Choroid plexus epithelial cell (primary cell): ENCODE data around the gene OR2J2.
"Not testable (repeated sequence)": the region's sequence is repeated elsewhere in the genome, so short reads cannot be mapped to it uniquely, and the experiment has no call there.

Source experiments
- DNase-seq: peaks from one replicate; pipeline ENCODE4 v3.0.0-alpha.2; 2010; ENCODE audit warnings: low read depth
- H3K4me3 ChIP-seq: 2 replicates; pipeline ENCODE4 v1.5.1; 2011; ENCODE audit warnings: low read depth, mild to moderate bottlenecking, control low read depth, low read length, moderate library complexity
- CTCF ChIP-seq: conservative IDR thresholded peaks from 2 replicates; pipeline ENCODE4 v1.5.1; 2011; ENCODE audit warnings: low read depth, mild to moderate bottlenecking, control low read depth, inconsistent platforms, low read length, moderate library complexity

The OR2J2 gene

GRCh38 chr6:29170607-29171006 lies at the start of gene OR2J2:
OR2J2 (plus strand) TSS chr6:29170907; CDS start chr6:29173636, 2,729 bp downstream.
- H3K4me3 ChIP-seq, DNase-seq: not testable (repeated sequence)

DNA sequence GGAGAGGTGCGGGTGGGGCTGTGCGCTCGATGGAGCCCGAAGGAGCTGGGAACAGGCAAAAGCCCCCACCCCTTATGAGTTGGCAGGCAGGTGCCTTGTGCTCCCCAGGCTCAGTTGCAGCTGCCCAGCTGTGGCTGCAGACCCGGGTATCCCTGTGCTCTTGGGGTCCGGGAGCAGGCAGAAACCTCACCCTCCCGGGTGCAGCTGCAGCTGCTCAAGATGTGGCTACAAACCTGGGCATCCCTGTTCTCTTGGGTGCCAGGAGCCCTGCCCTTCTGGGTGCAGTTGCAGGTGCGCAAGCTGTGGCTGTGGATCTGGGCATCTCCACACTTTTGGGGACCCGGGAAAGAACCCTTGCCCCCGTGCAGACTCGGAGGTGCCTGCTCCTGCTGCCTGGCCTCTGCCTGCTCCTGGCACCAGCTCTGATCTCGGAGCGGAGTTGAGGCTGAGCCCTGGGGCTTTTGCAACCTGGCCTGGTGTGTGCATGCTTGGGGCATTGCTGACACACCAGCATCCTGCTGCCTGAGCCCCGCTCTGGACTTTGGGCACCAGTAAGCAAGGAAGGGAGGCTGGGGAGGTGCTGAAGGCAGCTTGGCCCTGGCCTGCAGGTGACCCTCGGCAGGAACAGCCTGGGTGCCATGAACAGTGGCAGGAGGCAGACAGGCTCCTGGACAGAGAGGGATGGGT lies 41.2 kb upstream of the OR2J2 start:
- no peak for TF ChIP-seq CTCF
- H3K4me3 ChIP-seq, result no peak overlapping the region

DNA sequence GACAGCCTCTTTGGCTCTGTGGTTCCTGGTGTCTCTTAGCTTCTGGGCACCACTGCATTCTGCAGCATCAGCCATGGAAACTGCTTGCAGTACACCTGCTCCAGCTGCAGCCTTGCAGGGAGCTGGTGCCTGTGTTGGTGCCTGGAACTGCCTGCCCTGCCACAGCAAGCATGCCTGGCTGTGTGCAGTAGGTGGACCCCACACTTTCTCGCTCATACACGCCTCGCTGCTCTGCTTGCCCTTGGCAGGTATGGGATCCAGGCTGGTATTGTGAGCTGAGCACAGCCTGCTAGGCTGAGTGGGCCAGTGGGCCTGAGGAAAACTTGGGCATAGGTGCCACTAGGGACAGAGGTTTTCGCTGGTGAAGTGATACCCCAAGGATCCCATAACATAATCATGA lies 40.1 kb upstream of the OR2J2 start:
- DNase-seq, result no peak
- no peak for TF ChIP-seq CTCF
- no peak overlapping the region for H3K4me3 ChIP-seq

More for the DNA sequence above, 41.2 kb upstream of the OR2J2 start:
- no peak for DNase-seq

DNA sequence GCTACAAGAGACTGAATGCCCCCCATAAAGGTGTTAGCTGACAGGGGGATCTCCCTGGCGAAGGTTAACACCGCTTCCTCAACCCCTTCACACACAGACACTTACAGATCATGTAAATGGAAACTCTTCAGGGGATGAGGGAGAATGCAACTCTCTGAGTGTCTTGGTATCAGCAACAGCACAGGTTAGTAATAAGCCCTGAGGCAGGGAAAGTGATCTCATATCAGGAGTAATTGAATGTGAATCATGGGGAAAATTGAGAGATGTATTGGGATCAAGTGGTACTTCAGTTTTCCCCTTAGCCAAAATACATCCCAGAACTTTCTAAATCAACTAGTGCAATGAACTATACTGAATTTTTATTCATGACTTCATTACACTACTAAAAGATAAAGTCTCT lies 39.0 kb upstream of the OR2J2 start:
- H3K4me3 ChIP-seq, result no peak overlapping the region
- TF ChIP-seq CTCF, result no peak
- DNase-seq, result no peak

DNA sequence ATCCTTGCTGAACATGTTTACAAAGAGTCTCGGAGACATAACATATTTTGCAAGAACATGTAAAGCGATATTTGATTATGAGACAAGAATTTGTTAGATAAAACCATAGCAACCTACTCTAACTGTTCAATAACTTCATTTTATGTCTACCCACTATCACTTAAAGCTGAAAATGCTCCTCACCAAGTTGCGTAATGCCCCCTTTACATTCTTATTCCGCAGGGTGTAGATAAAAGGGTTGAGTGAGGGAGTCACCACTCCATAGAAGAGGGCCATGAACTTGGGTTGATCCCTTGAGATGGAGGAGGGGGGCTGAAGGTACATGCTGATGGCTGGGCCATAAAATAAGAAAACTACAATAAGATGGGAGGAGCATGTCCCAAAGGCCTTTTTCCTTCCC lies 33.0 kb upstream of the OR2J2 start:
- TF ChIP-seq CTCF, result no peak
- DNase-seq, result no peak
- no peak overlapping the region for H3K4me3 ChIP-seq

DNA sequence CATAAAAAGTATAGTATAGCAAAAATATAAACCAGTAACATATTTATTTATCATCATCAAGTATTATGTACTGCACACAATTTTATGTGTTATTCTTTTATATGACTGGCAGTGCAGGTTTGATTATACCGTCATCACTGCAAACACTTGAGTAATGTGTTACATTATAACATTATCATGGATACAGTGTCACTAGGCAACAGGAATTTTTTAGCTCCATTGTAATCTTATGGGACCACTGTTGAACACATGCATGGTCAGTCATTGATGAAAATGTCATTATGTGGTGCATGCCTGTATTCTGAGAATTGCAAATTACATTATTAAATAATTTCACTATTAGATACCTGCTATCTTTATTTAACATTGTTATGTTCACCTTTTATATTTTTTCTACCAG lies 29.1 kb upstream of the OR2J2 start:
- TF ChIP-seq CTCF, result no peak
- no peak for DNase-seq
- H3K4me3 ChIP-seq, result no peak overlapping the region

- no peak for TF ChIP-seq CTCF
- H3K4me3 ChIP-seq, result no peak overlapping the region
- no peak for DNase-seq
Measured at GRCh38 chr6:29142309-29142708, 28.4 kb upstream of the OR2J2 start.

GRCh38 chr6:29146179-29146578 lies 24.5 kb upstream of the OR2J2 start:
- no peak overlapping the region for H3K4me3 ChIP-seq
- no peak for DNase-seq
- no peak for TF ChIP-seq CTCF
